ENCODE measurements around the gene STEAP2. TPM values are rescaled to one million over a fixed set of nuclear protein-coding genes. Genes with fewer than 3 reads are reported as not detected.

Gene STEAP2
- total and polyA plus RNA-seq, 2 donors (not counting 3 experiments of a cell fraction or from before 2014, with no cell fraction given): 4.2 to 4.6 TPM

- BruUV-seq (replicated peaks): no TSS peak
- Histone ChIP-seq H4K20me1 (replicated peaks; ENCODE audit: control insufficient read depth, extremely low read depth, insufficient read depth, low read length) (no peaks in the 10 kb centered on the region), H3K9ac (replicated peaks; ENCODE audit: extremely low read depth, insufficient read depth, low read length) (no peak overlapping the region), H3K36me3 (ENCODE audit: control insufficient read depth in 2 of 2, extremely low read depth in 1 of 2, insufficient read depth in 2 of 2, low read length in 2 of 2) (no peaks in the 10 kb centered on the region), H3K27ac (ENCODE audit: insufficient read depth, low read depth, low read length) (no peak overlapping the region), H3K4me3 (replicated peaks in 1 of 3; ENCODE audit: insufficient read depth in 1 of 3, low read depth in 1 of 3, low read length in 3 of 3) (no peak overlapping the region), H3K79me2 (ENCODE audit: control insufficient read depth, insufficient read depth, low read length) (no peaks in the 10 kb centered on the region), H3K9me1 (replicated peaks; ENCODE audit: control insufficient read depth, extremely low read depth, insufficient read depth, low read length) (no peaks in the 10 kb centered on the region), H3K9me3 (replicated peaks; ENCODE audit: control insufficient read depth, insufficient read depth, low read length) (no peaks in the 10 kb centered on the region), H2AFZ (ENCODE audit: low read depth, low read length) (no peak overlapping the region), H3K4me1 (ENCODE audit: control insufficient read depth, extremely low read depth, insufficient read depth, low read length) (peaks cover 9% of the 10 kb centered on the region), H3K27me3 (ENCODE audit: control insufficient read depth in 2 of 2, insufficient read depth in 2 of 2, low read length in 2 of 2) (no peaks in the 10 kb centered on the region), H3K4me2 (ENCODE audit: insufficient read depth, low read length) (no peak overlapping the region)
- POLR2A ChIA-PET: no interaction called here
- DNase-seq (ENCODE audit: low read depth, low spot score) (no peak), FAIRE-seq (no peak)
- dilution Hi-C loops (cut with MboI; ENCODE audit: extremely low pct_ligation_motif_present, low sequenced_read_pairs): no loop called here
- TF ChIP-seq POLR2A (IDR thresholded peaks at IDR 0.05; ENCODE audit: low read depth, low read length) (no peak), MYC (IDR thresholded peaks at IDR 0.05; ENCODE audit: low read depth, low read length) (no peak), POLR2AphosphoS5 (IDR thresholded peaks at IDR 0.05; ENCODE audit: insufficient read depth, low read depth, low read length) (no peak), FOS (IDR thresholded peaks at IDR 0.05; ENCODE audit: borderline replicate concordance, insufficient read depth, low read length) (no peak), GATA2 (IDR thresholded peaks at IDR 0.05; ENCODE audit: insufficient read depth, insufficient read length, low read depth, low read length) (no peak), EZH2 (IDR thresholded peaks at IDR 0.05; ENCODE audit: borderline replicate concordance, low read depth, low read length, severe bottlenecking) (no peak), JUN (IDR thresholded peaks at IDR 0.05; ENCODE audit: borderline replicate concordance, insufficient read depth, insufficient read length, low read depth) (no peak)
- TF ChIP-seq, protein P1, sequence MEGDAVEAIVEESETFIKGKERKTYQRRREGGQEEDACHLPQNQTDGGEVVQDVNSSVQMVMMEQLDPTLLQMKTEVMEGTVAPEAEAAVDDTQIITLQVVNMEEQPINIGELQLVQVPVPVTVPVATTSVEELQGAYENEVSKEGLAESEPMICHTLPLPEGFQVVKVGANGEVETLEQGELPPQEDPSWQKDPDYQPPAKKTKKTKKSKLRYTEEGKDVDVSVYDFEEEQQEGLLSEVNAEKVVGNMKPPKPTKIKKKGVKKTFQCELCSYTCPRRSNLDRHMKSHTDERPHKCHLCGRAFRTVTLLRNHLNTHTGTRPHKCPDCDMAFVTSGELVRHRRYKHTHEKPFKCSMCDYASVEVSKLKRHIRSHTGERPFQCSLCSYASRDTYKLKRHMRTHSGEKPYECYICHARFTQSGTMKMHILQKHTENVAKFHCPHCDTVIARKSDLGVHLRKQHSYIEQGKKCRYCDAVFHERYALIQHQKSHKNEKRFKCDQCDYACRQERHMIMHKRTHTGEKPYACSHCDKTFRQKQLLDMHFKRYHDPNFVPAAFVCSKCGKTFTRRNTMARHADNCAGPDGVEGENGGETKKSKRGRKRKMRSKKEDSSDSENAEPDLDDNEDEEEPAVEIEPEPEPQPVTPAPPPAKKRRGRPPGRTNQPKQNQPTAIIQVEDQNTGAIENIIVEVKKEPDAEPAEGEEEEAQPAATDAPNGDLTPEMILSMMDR (IDR thresholded peaks at IDR 0.05; ENCODE audit: extremely low read depth in 1 of 2, insufficient read depth in 1 of 2, low read depth in 1 of 2, low read length in 2 of 2): no peak
- TF ChIP-seq, protein P2, sequence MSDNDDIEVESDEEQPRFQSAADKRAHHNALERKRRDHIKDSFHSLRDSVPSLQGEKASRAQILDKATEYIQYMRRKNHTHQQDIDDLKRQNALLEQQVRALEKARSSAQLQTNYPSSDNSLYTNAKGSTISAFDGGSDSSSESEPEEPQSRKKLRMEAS (IDR thresholded peaks at IDR 0.05; ENCODE audit: insufficient read depth, insufficient read length): no peak
- intact Hi-C loops (cut with micrococcal nuclease): no loop called here
- CTCF ChIA-PET: interaction anchor here (1.8 to 2.1 kb wide), 3 partner anchors 32 to 184 kb away, joined by 5 to 7 read pairs (median 7); partner anchors contain the start of genes STEAP1 and STEAP2
Measured at GRCh38 chr7:90243556-90243955, 32.0 kb downstream of the STEAP2 start.
